ENCODE measurements around the gene C2CD4A. TPM values are rescaled to one million over a fixed set of nuclear protein-coding genes. Genes with fewer than 3 reads are reported as not detected.
A peak's percentile ranks its signal among the peaks of the same experiment; 100 is the strongest.

Gene C2CD4A
- total RNA-seq, 6 experiments from 2014 or later = 0.53 to 6.3 (median 3.7) TPM; not detected in 2

GRCh38 chr15:62118520-62119226, 51.9 kb downstream of the C2CD4A start:
- peak overlapping the region in 2 of 3 donors; percentile 10 to 65 for H3K27ac ChIP-seq
- ATAC-seq = no peak

GRCh38 chr15:62119227-62119864, 52.6 kb downstream of the C2CD4A start:
- H3K27me3 ChIP-seq = no peaks in the 10 kb centered on the region
- no peaks in the 10 kb centered on the region for H3K9me3 ChIP-seq
- no peaks in the 10 kb centered on the region for H3K36me3 ChIP-seq
- H3K4me3 ChIP-seq = peak overlapping the region in 1 of 3 donors; percentile 3
- peaks cover 0 to 13% (median 6%) of the 10 kb centered on the region in 4 donors for H3K4me1 ChIP-seq
- intact Hi-C loops (cut with DNase I) = no loop called here
- TF ChIP-seq POLR2A (IDR thresholded peaks at IDR 0.05) (no peak), CTCF (IDR thresholded peaks at IDR 0.05) (no peak)
- 47% methylated on average over 7 of the region's 7 CpGs for WGBS (ENCODE audit: insufficient coverage, low coverage, low lambda C conversion rate, missing lambda C conversion rate)
- peak overlapping the region in 2 of 3 donors; percentile 10 to 65 for H3K27ac ChIP-seq
- peak; percentile 53 to 71 (median 62) for ATAC-seq
- DNase-seq = no peak

More at GRCh38 chr15:62118520-62119226, 51.9 kb downstream of the C2CD4A start:
- H3K9me3 ChIP-seq = no peaks in the 10 kb centered on the region
- H3K4me1 ChIP-seq = peaks cover 0 to 6% (median 3%) of the 10 kb centered on the region in 4 donors
- H3K27me3 ChIP-seq = no peaks in the 10 kb centered on the region
- TF ChIP-seq CTCF (IDR thresholded peaks at IDR 0.05) = no peak
- TF ChIP-seq POLR2A (IDR thresholded peaks at IDR 0.05) = no peak
- DNase-seq = peak in 1 of 3 donors; percentile 26
- no peaks in the 10 kb centered on the region for H3K36me3 ChIP-seq
- WGBS (ENCODE audit: insufficient coverage, low coverage, low lambda C conversion rate, missing lambda C conversion rate) = 69% methylated on average over 5 of the region's 7 CpGs
- no peak overlapping the region for H3K4me3 ChIP-seq
- intact Hi-C loops (cut with DNase I) = no loop called here

GRCh38 chr15:62119874-62120273, 53.1 kb downstream of the C2CD4A start:
- TF ChIP-seq CTCF (IDR thresholded peaks at IDR 0.05) (no peak), POLR2A (IDR thresholded peaks at IDR 0.05) (no peak)
- ATAC-seq = no peak
- H3K27ac ChIP-seq = peak overlapping the region in 2 of 3 donors; percentile 10 to 65
- peaks cover 0 to 18% (median 8%) of the 10 kb centered on the region in 4 donors for H3K4me1 ChIP-seq
- no peak overlapping the region for H3K4me3 ChIP-seq
- 88% methylated on average over 3 of the region's 3 CpGs for WGBS (ENCODE audit: insufficient coverage, low coverage, low lambda C conversion rate, missing lambda C conversion rate)
- no peaks in the 10 kb centered on the region for H3K27me3 ChIP-seq
- intact Hi-C loops (cut with DNase I) = no loop called here
- H3K9me3 ChIP-seq = no peaks in the 10 kb centered on the region
- no peaks in the 10 kb centered on the region for H3K36me3 ChIP-seq
- DNase-seq = no peak

Other genes with a start within 250 kb of the C2CD4A start
- 10 to 100 TPM; 17.5 to 34.6 (median 27.3) TPM for gene VPS13C, start 6.5 kb upstream of the C2CD4A start, total RNA-seq
- 1 to 10 TPM in 5 of 6 experiments, under 1 TPM in 1; 0.37 to 4.6 (median 1.4) TPM for gene C2CD4B, start 98.3 kb downstream of the C2CD4A start, total RNA-seq

Measured in right lobe of liver (tissue), 6 donors.